Upper lobe of left lung (tissue), 4 donors: ENCODE results near the gene PRPF8.

Experiments
- CTCF ChIP-seq, 6 experiments: fragments of 450-650 bp in 4 of 6; fragments of 200-600 bp in 2 of 6; sonication (generic) in 2 of 6; IDR thresholded peaks; one replicate each; pipeline ENCODE4 v1.5.1; 2016 to 2019; ENCODE audit warnings: antibody characterized with exemption in 6 of 6
- POLR2A ChIP-seq, 4 donors: fragments of 450-650 bp; IDR thresholded peaks; one replicate each; pipeline ENCODE4 v1.5.1; 2016 to 2017; ENCODE audit warnings: antibody characterized with exemption in 4 of 4, mild to moderate bottlenecking in 2 of 4
- POLR2AphosphoS5 ChIP-seq, 2 donors: sonication (generic); formaldehyde crosslinking; IDR thresholded peaks; one replicate each; pipeline ENCODE4 v1.5.1; 2017; ENCODE audit warnings: antibody characterized with exemption in 2 of 2

GRCh38 chr17:1709403-1709951 lies 24.8 kb upstream of the PRPF8 start:
- no peak for TF ChIP-seq CTCF (IDR thresholded peaks at IDR 0.05)
- no peak for TF ChIP-seq POLR2A (IDR thresholded peaks at IDR 0.05)
- no peak for TF ChIP-seq POLR2AphosphoS5 (IDR thresholded peaks at IDR 0.05)
